ENCODE data around the gene ROBO3.
A peak's percentile ranks its signal among the peaks of the same experiment; 100 is the strongest.

Gene ROBO3

GRCh38 chr11:124877631-124877909 lies 12.3 kb downstream of the ROBO3 start:
- no peak for DNase-seq

GRCh38 chr11:124877910-124878758 lies 12.9 kb downstream of the ROBO3 start:
- no peak for DNase-seq

GRCh38 chr11:124878759-124879492 lies 13.7 kb downstream of the ROBO3 start:
- no peak for DNase-seq

GRCh38 chr11:124879493-124880289 lies 14.5 kb downstream of the ROBO3 start:
- no peak for DNase-seq

- no peak for DNase-seq
Measured at GRCh38 chr11:124880290-124880611, 15.0 kb downstream of the ROBO3 start.

- no peak for DNase-seq
Measured at GRCh38 chr11:124880958-124881357, 15.7 kb downstream of the ROBO3 start.

- DNase-seq: peak; percentile 36
Measured at GRCh38 chr11:124882339-124883071, 17.3 kb downstream of the ROBO3 start.

GRCh38 chr11:124884340-124884739 lies 19.1 kb downstream of the ROBO3 start:
- peak; percentile 30 for DNase-seq

- DNase-seq: peak; percentile 41
Measured at GRCh38 chr11:124884869-124885479, 19.7 kb downstream of the ROBO3 start.

- DNase-seq: no peak
Measured at GRCh38 chr11:124886476-124886875, 21.2 kb downstream of the ROBO3 start.

- peak; percentile 45 for DNase-seq
Measured at GRCh38 chr11:124886978-124887666, 21.9 kb downstream of the ROBO3 start.

GRCh38 chr11:124887667-124888013 lies 22.4 kb downstream of the ROBO3 start:
- peak; percentile 38 for DNase-seq

- DNase-seq: no peak
Measured at GRCh38 chr11:124889191-124890091, 24.2 kb downstream of the ROBO3 start.

- no peak for DNase-seq
Measured at GRCh38 chr11:124890151-124890550, 24.9 kb downstream of the ROBO3 start.

- no peak for DNase-seq
Measured at GRCh38 chr11:124890683-124891372, 25.6 kb downstream of the ROBO3 start.

GRCh38 chr11:124891373-124891861 lies 26.2 kb downstream of the ROBO3 start:
- DNase-seq: no peak

- peak; percentile 44 for DNase-seq
Measured at GRCh38 chr11:124892146-124892545, 26.9 kb downstream of the ROBO3 start.

GRCh38 chr11:124892750-124893454 lies 27.7 kb downstream of the ROBO3 start:
- DNase-seq: peak; percentile 19

- DNase-seq: peak; percentile 36
Measured at GRCh38 chr11:124893781-124894401, 28.7 kb downstream of the ROBO3 start.

Measured in activated effector memory CD4-positive, alpha-beta T cell treated with anti-CD3 and anti-CD28 coated beads, Interleukin-2, amount 50 U/mL, for 16 hours (primary cell).